ENCODE results near the gene ATP9A. TPM values are rescaled to one million over a fixed set of nuclear protein-coding genes. Genes with fewer than 3 reads are reported as not detected.
"Not testable (repeated sequence)": the region's sequence is repeated elsewhere in the genome, so short reads cannot be mapped to it uniquely, and the experiment has no call there.

Gene ATP9A
- total RNA-seq, 4 donors from 2014 or later: 14.8 to 23.7 (median 18.7) TPM

DNA sequence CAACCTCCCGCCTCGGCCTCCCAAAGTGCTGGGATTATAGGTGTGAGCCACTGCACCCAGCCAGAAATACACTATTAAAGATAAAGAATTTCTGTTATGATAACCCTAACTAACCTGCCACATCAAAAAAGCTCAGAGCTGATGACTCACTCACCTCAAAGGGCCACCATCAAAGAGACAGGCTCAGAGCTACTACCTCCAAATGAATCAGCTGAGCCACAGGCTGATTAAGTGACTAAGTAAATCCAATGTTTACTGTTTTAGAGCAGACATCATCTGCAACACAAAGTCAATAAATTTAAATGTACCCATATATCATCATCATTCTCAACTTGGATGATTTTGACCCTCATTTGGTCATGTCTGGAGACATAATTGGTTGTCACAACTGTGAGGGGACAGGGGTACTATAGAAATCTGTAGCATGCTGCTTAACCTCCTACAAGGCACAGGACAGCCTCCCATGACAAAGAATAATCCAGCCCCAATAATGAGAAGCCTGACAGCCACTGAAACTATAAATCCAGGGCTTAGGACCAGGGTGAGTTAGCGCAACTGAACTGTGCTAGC lies 106.5 kb downstream of the ATP9A start:
- Histone ChIP-seq H3K4me3 (no peak overlapping the region), H3K36me3 (peaks cover 5% of the 10 kb centered on the region), H3K27ac (no peak overlapping the region), H3K4me1 (peaks cover 4% of the 10 kb centered on the region), H3K27me3 (no peaks in the 10 kb centered on the region), H3K9me3 (no peaks in the 10 kb centered on the region)
- DNase-seq (ENCODE audit: low spot score in 2 of 2): no peak
- 85% methylated on average over 3 of the region's 3 CpGs for WGBS
- TF ChIP-seq, protein P1, sequence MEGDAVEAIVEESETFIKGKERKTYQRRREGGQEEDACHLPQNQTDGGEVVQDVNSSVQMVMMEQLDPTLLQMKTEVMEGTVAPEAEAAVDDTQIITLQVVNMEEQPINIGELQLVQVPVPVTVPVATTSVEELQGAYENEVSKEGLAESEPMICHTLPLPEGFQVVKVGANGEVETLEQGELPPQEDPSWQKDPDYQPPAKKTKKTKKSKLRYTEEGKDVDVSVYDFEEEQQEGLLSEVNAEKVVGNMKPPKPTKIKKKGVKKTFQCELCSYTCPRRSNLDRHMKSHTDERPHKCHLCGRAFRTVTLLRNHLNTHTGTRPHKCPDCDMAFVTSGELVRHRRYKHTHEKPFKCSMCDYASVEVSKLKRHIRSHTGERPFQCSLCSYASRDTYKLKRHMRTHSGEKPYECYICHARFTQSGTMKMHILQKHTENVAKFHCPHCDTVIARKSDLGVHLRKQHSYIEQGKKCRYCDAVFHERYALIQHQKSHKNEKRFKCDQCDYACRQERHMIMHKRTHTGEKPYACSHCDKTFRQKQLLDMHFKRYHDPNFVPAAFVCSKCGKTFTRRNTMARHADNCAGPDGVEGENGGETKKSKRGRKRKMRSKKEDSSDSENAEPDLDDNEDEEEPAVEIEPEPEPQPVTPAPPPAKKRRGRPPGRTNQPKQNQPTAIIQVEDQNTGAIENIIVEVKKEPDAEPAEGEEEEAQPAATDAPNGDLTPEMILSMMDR (IDR thresholded peaks at IDR 0.05): no peak
- TF ChIP-seq POLR2AphosphoS5 (IDR thresholded peaks at IDR 0.05) (no peak), POLR2A (IDR thresholded peaks at IDR 0.05) (no peak), EP300 (IDR thresholded peaks at IDR 0.05) (no peak)

DNA sequence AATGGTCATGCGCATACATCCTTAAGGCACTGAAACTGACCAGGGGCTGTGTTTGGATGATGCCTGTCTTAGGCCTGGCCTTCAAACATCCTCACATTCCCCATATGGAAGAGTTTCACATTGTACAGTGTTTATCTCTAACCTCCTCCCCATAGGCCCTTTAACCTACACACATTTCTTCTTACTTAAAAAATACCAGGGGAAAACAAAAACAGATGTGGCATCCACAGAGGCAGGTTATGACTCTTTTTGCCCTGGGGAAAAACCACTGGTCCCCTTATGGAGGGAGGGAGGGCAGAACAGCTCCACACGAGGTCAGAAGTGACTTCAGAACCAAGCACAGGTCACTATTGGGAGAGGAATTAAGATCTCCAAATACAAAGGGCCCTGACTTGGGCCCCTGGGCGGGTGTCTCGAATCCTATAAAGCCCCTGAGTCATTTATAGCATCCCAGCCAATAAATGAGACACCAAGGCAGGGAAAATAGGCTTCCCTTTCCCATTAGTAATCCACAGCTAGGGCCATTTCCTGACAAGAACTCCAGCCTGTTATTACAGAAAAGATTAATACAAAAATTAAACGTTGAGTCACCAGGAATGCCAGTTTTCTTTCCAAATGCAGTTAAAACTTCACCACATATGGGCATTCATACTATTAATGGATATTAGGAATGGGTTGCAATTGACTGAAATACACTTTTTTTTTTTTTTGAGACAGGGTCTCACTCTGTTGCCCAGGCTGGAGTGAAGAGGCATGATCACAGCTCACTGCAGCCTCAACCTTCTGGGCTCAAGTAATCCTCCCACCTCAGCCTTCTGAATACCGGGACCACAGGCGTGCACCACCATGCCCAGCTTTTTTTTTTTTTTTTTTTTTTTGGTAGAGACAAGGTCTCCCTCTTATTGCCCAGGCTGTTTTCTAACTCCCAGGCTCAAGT lies 107.2 kb downstream of the ATP9A start:
- WGBS: 71% methylated on average over 7 of the region's 7 CpGs

DNA sequence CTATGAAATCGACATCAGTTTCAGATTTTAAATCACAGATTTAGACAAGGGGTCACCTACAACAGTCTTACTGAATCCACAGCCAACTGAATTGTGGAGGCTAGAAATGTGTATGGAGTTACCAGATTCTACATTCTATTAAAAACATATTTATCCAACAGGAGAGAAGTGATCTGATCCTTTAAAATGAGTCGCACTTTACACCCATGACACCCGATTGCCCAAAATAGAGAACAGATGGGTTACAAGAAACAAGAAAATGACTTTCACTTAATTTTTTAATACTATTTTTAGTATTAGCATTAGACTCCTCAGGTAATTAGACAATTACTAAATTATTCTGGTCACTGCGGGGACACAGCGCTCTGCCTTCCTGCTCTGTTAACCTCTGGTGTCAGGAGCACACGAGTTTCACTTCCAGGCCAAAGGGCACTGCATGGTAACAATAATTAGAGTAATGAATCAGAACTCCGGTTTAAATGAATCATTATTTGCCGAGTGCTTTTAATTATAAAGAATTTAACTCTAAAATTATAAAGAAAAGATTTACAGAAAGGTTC lies 108.6 kb downstream of the ATP9A start:
- H3K36me3 ChIP-seq: peaks cover 5% of the 10 kb centered on the region
- DNase-seq (ENCODE audit: low spot score in 2 of 2): no peak
- H3K27me3 ChIP-seq: no peaks in the 10 kb centered on the region
- TF ChIP-seq EP300 (IDR thresholded peaks at IDR 0.05) (no peak), POLR2AphosphoS5 (IDR thresholded peaks at IDR 0.05) (no peak), POLR2A (IDR thresholded peaks at IDR 0.05) (no peak)
- TF ChIP-seq, protein P1 (IDR thresholded peaks at IDR 0.05): no peak
- no peak overlapping the region for H3K4me3 ChIP-seq
- H3K9me3 ChIP-seq: no peaks in the 10 kb centered on the region
- no peak overlapping the region for H3K27ac ChIP-seq
- WGBS: 83% methylated on average over 8 of the region's 8 CpGs
- no peaks in the 10 kb centered on the region for H3K4me1 ChIP-seq

More for the DNA sequence above, 107.2 kb downstream of the ATP9A start:
- Histone ChIP-seq H3K36me3 (peaks cover 5% of the 10 kb centered on the region), H3K27me3 (no peaks in the 10 kb centered on the region), H3K4me1 (peaks cover 2% of the 10 kb centered on the region), H3K27ac (no peak overlapping the region), H3K9me3 (no peaks in the 10 kb centered on the region), H3K4me3 (no peak overlapping the region)
- no peak for DNase-seq (ENCODE audit: low spot score in 2 of 2)
- TF ChIP-seq POLR2AphosphoS5 (IDR thresholded peaks at IDR 0.05) (no peak), EP300 (IDR thresholded peaks at IDR 0.05) (no peak), POLR2A (IDR thresholded peaks at IDR 0.05) (no peak)
- TF ChIP-seq, protein P1 (IDR thresholded peaks at IDR 0.05): no peak

DNA sequence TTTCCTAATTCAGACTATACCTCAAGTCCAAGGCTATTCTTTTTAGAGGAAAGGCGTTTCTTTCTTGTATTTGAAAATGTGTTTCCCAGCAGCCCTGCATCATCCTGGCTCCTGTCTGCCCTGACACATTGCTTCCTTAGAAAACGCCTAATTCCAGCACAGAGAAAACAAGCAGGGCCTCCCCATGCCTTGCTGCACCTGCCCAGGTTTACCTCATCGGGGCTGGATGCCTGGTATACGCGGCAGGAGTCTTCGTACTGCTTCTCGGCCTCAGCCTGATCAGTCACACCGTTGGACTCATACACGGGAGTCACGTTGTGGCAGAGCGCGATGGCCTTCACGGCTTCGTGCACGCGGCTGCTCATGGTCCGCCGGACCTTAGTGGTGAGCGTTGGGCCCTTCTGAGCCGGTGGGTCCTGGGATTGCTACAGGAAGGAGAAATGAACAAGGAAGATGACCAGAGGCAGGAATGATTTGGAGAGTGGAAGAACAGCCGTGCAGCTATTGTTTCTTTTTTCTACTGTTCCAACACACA lies 111.4 kb downstream of the ATP9A start:
- no peak overlapping the region for H3K27ac ChIP-seq
- TF ChIP-seq POLR2AphosphoS5 (IDR thresholded peaks at IDR 0.05) (no peak), POLR2A (IDR thresholded peaks at IDR 0.05) (no peak), EP300 (IDR thresholded peaks at IDR 0.05) (no peak)
- TF ChIP-seq, protein P1 (IDR thresholded peaks at IDR 0.05): no peak
- H3K27me3 ChIP-seq: no peaks in the 10 kb centered on the region
- peaks cover 11% of the 10 kb centered on the region for H3K36me3 ChIP-seq
- no peak for DNase-seq (ENCODE audit: low spot score in 2 of 2)
- no peak overlapping the region for H3K4me3 ChIP-seq
- H3K9me3 ChIP-seq: no peaks in the 10 kb centered on the region
- no peaks in the 10 kb centered on the region for H3K4me1 ChIP-seq
- WGBS: 95% methylated on average over 21 of the region's 21 CpGs

DNA sequence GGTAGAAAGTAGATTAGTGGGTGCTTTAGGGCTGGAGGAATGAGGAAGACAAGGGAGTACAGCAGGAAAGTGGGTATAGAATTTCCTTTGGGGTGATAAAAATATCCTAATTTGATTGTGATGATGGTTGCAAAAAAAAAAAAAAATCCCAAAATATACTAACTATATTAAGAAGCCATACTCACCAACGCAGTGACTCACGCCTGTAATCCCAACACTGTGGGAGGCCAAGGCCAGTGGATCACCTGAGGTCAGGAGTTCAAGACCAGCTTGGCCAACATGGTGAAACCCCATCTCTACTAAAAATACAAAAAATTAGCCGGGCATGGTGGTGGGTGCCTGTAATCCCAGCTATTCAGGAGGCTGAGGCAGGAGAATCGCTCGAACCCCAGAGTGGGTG lies 112.1 kb downstream of the ATP9A start:
- not testable (repeated sequence) for H3K4me1 ChIP-seq; H3K27me3 ChIP-seq; H3K4me3 ChIP-seq; H3K27ac ChIP-seq; DNase-seq (ENCODE audit: low spot score in 2 of 2); H3K9me3 ChIP-seq
- peaks cover 11% of the 10 kb centered on the region for H3K36me3 ChIP-seq
- WGBS: 95% methylated on average over 5 of the region's 5 CpGs
